Keratinocyte (primary cell): ENCODE results near the gene TTC31.
"Not testable (repeated sequence)": the region's sequence is repeated elsewhere in the genome, so short reads cannot be mapped to it uniquely, and the experiment has no call there.

Experiments
- CTCF ChIP-seq, 3 experiments: IDR thresholded peaks in 1 of 3; conservative IDR thresholded peaks in 1 of 3; optimal IDR thresholded peaks in 1 of 3; 2 replicates in 2 of 3; 3 replicates in 1 of 3; pipeline versions ENCODE3 to v1.5.1; 2011; ENCODE audit warnings: low read length in 3 of 3, mild to moderate bottlenecking in 3 of 3, moderate library complexity in 2 of 3, control low read depth in 1 of 3, inconsistent platforms in 1 of 3; ENCODE audit not compliant: insufficient read depth in 2 of 3; ENCODE audit errors: extremely low read depth in 1 of 3
- EZH2 ChIP-seq: IDR thresholded peaks from one replicate; pipeline ENCODE4 v1.6.1; 2012; ENCODE audit warnings: inconsistent platforms, mild to moderate bottlenecking, low read length, moderate library complexity

- not testable (repeated sequence) for TF ChIP-seq CTCF (optimal IDR thresholded peaks at IDR 0.05 in 1 of 3, IDR thresholded peaks at IDR 0.05 in 1 of 3, conservative IDR thresholded peaks at IDR 0.05 in 1 of 3; ENCODE audit: extremely low read depth in 1 of 3, insufficient read depth in 2 of 3, low read length in 3 of 3); EZH2
Observed at GRCh38 chr2:74459503-74460118, 23.3 kb upstream of the TTC31 start.
